HUES6 (cell line): ENCODE results near the gene GRM3.
"Not testable (repeated sequence)": the region's sequence is repeated elsewhere in the genome, so short reads cannot be mapped to it uniquely, and the experiment has no call there.

Experiments used
- H3K27ac ChIP-seq: 2 replicates; pipeline ENCODE4 v1.7.0; 2013; ENCODE audit warnings: low read depth, mild to moderate bottlenecking, low read length, inconsistent platforms
- H3K27me3 ChIP-seq: 2 replicates; pipeline ENCODE4 v1.6.1; 2013; ENCODE audit warnings: low read length; ENCODE audit not compliant: control insufficient read depth, insufficient read depth
- H3K36me3 ChIP-seq: 2 replicates; pipeline ENCODE4 v1.6.1; 2013; ENCODE audit warnings: low read length; ENCODE audit not compliant: control insufficient read depth, insufficient read depth
- H3K4me1 ChIP-seq: 2 replicates; pipeline ENCODE4 v1.6.1; 2013; ENCODE audit warnings: low read length; ENCODE audit not compliant: control insufficient read depth, insufficient read depth
- H3K4me3 ChIP-seq: 2 replicates; pipeline ENCODE4 v1.5.1; 2013; ENCODE audit warnings: low read depth, low read length
- H3K9ac ChIP-seq: one replicate; pipeline ENCODE4 v1.6.1; 2013; ENCODE audit warnings: mild to moderate bottlenecking, low read length
- H3K9me3 ChIP-seq: 2 replicates; pipeline ENCODE4 v1.6.1; 2013; ENCODE audit warnings: low read depth, low read length; ENCODE audit not compliant: control insufficient read depth, insufficient read depth

The GRM3 gene

GRCh38 chr7:86643561-86644281 is at the start of gene GRM3:
GRM3 (plus strand) TSS chr7:86643909; CDS start chr7:86765146, 121,237 bp downstream.
- H3K27me3 ChIP-seq = peaks cover 36% of the 10 kb centered on the region
- peaks cover 6% of the 10 kb centered on the region for H3K4me1 ChIP-seq
- H3K9me3 ChIP-seq = no peaks in the 10 kb centered on the region
- no peak within 1 kb of the TSS for H3K27ac ChIP-seq
- peak within 1 kb of the TSS; percentile 78 for H3K4me3 ChIP-seq
- H3K9ac ChIP-seq = peak within 1 kb of the TSS; percentile 51
- H3K36me3 ChIP-seq = no peaks in the 10 kb centered on the region

- H3K4me1 ChIP-seq = no peaks in the 10 kb centered on the region
- H3K27me3 ChIP-seq = no peaks in the 10 kb centered on the region
- H3K27ac ChIP-seq = no peak overlapping the region
- H3K9ac ChIP-seq = no peak overlapping the region
- no peak overlapping the region for H3K4me3 ChIP-seq
- H3K9me3 ChIP-seq = no peaks in the 10 kb centered on the region
- H3K36me3 ChIP-seq = no peaks in the 10 kb centered on the region
Observed at GRCh38 chr7:86598311-86598710, 45.4 kb upstream of the GRM3 start.

- Histone ChIP-seq H3K27ac (no peak overlapping the region), H3K9ac (no peak overlapping the region), H3K4me3 (no peak overlapping the region), H3K36me3 (no peaks in the 10 kb centered on the region), H3K9me3 (no peaks in the 10 kb centered on the region), H3K4me1 (no peaks in the 10 kb centered on the region), H3K27me3 (no peaks in the 10 kb centered on the region)
Observed at GRCh38 chr7:86598721-86599120, 45.0 kb upstream of the GRM3 start.

- Histone ChIP-seq H3K9me3 (no peaks in the 10 kb centered on the region), H3K27me3 (no peaks in the 10 kb centered on the region), H3K36me3 (no peaks in the 10 kb centered on the region), H3K27ac (no peak overlapping the region), H3K9ac (no peak overlapping the region), H3K4me1 (no peaks in the 10 kb centered on the region), H3K4me3 (no peak overlapping the region)
Observed at GRCh38 chr7:86600506-86601290, 43.0 kb upstream of the GRM3 start.

- not testable (repeated sequence) for H3K27me3 ChIP-seq, H3K27ac ChIP-seq, H3K4me1 ChIP-seq, H3K36me3 ChIP-seq, H3K9me3 ChIP-seq, H3K9ac ChIP-seq, H3K4me3 ChIP-seq
Observed at GRCh38 chr7:86615711-86616110, 28.0 kb upstream of the GRM3 start.

GRCh38 chr7:86644282-86645224 is 844 bp downstream of the GRM3 start:
- Histone ChIP-seq H3K4me1 (peaks cover 6% of the 10 kb centered on the region), H3K4me3 (peak overlapping the region; percentile 78), H3K9me3 (no peaks in the 10 kb centered on the region), H3K36me3 (no peaks in the 10 kb centered on the region), H3K9ac (peak overlapping the region; percentile 51), H3K27me3 (peaks cover 36% of the 10 kb centered on the region), H3K27ac (no peak overlapping the region)

GRCh38 chr7:86645225-86645608 is 1.5 kb downstream of the GRM3 start:
- peaks cover 6% of the 10 kb centered on the region for H3K4me1 ChIP-seq
- H3K9me3 ChIP-seq = no peaks in the 10 kb centered on the region
- no peaks in the 10 kb centered on the region for H3K36me3 ChIP-seq
- H3K27me3 ChIP-seq = peaks cover 32% of the 10 kb centered on the region
- H3K4me3 ChIP-seq = peak overlapping the region; percentile 78
- no peak overlapping the region for H3K27ac ChIP-seq
- H3K9ac ChIP-seq = no peak overlapping the region

GRCh38 chr7:86645676-86646276 is 2.1 kb downstream of the GRM3 start:
- Histone ChIP-seq H3K36me3 (no peaks in the 10 kb centered on the region), H3K9me3 (no peaks in the 10 kb centered on the region), H3K9ac (no peak overlapping the region), H3K4me1 (peaks cover 8% of the 10 kb centered on the region), H3K27ac (no peak overlapping the region), H3K27me3 (peaks cover 32% of the 10 kb centered on the region), H3K4me3 (no peak overlapping the region)

- Histone ChIP-seq H3K9me3 (no peaks in the 10 kb centered on the region), H3K27me3 (peaks cover 28% of the 10 kb centered on the region), H3K4me3 (no peak overlapping the region), H3K36me3 (no peaks in the 10 kb centered on the region), H3K4me1 (peaks cover 9% of the 10 kb centered on the region), H3K27ac (no peak overlapping the region), H3K9ac (no peak overlapping the region)
Observed at GRCh38 chr7:86647385-86648094, 3.8 kb downstream of the GRM3 start.

- Histone ChIP-seq H3K9ac (no peak overlapping the region), H3K4me1 (peaks cover 9% of the 10 kb centered on the region), H3K27me3 (peaks cover 27% of the 10 kb centered on the region), H3K9me3 (no peaks in the 10 kb centered on the region), H3K36me3 (no peaks in the 10 kb centered on the region), H3K27ac (no peak overlapping the region), H3K4me3 (no peak overlapping the region)
Observed at GRCh38 chr7:86648169-86648568, 4.5 kb downstream of the GRM3 start.
